ENCODE results near the gene ALG14.

The ALG14 gene

GRCh38 chr1:94926915-94927404, 145.8 kb downstream of the ALG14 start, which contains the start of gene CNN3:
CNN3 (minus strand) TSS chr1:94927110; CDS start chr1:94926894, 216 bp downstream.
- DNase-seq (ENCODE audit: low spot score) = peak; percentile 69

- DNase-seq (ENCODE audit: low spot score) = no peak
Measured at GRCh38 chr1:94926126-94926914, 146.4 kb downstream of the ALG14 start.

DNA sequence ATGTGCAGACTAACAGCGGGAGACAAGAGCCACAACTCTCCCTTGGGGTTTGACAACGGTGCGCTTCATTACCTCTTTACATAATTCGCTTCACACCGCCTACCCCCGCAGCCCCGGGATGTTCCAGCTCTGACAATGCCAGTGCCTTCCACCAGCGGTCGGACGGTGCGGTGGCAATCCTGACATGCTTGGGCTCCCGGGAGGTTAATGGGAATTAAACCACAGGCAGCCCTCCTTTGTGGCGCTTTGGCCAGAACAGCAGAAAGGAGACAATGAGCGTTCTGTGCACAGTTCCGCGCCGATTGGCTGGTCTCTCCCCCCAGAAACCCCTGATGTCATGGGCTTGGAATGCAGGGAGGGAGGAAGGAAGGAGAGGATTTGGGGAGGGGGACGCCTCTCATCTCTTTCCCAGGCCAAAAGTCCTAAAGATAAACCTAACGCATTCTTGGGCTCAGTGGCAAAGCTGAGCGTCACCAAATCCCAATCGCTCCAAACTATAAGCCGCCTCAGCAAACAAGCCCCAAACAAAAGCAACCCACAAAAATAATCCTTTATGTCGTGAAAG, 147.1 kb downstream of the ALG14 start:
- DNase-seq (ENCODE audit: low spot score) = peak; percentile 82

DNA sequence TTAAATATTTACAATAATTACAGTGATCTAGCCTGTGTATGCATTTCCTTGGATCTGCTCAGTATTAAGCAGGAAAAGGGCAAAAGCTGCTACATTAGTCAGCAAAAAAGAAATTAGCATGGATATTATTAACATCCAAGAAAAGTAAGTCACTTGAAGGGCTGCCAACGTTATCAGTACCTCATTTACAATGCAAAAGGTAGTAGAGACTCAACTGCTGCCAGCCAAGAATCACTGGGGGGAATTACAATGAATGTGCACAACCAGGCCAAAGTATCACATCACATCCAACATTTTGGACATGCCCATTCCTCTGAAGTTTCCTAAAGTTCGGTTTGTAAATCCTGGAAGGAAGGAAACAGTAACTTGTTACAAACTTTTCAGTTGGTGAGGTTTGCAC, 147.7 kb downstream of the ALG14 start:
- DNase-seq (ENCODE audit: low spot score) = no peak
